Fibroblast of skin of back (primary cell): ENCODE measurements around the gene TBC1D22A.

Experiments
- DNase-seq: peaks from one replicate; pipeline ENCODE4 v3.0.0-alpha.2; 2013

The TBC1D22A gene

GRCh38 chr22:47089374-47089773 is 326.9 kb downstream of the TBC1D22A start:
- no peak for DNase-seq

GRCh38 chr22:47089796-47090460 is 327.5 kb downstream of the TBC1D22A start:
- DNase-seq: no peak

GRCh38 chr22:47090591-47091245 is 328.3 kb downstream of the TBC1D22A start:
- peak; percentile 34 for DNase-seq

- no peak for DNase-seq
Observed at GRCh38 chr22:47091246-47091651, 328.8 kb downstream of the TBC1D22A start.

- no peak for DNase-seq
Observed at GRCh38 chr22:47091921-47092700, 329.7 kb downstream of the TBC1D22A start.

GRCh38 chr22:47092896-47093311 is 330.5 kb downstream of the TBC1D22A start:
- DNase-seq: peak; percentile 70

- no peak for DNase-seq
Observed at GRCh38 chr22:47093720-47094119, 331.3 kb downstream of the TBC1D22A start.

GRCh38 chr22:47094861-47095330 is 332.4 kb downstream of the TBC1D22A start:
- DNase-seq: peak; percentile 26

- DNase-seq: no peak
Observed at GRCh38 chr22:47095395-47096122, 333.1 kb downstream of the TBC1D22A start.

GRCh38 chr22:47098121-47098520 is 335.7 kb downstream of the TBC1D22A start:
- no peak for DNase-seq

- no peak for DNase-seq
Observed at GRCh38 chr22:47098554-47098953, 336.1 kb downstream of the TBC1D22A start.

- DNase-seq: no peak
Observed at GRCh38 chr22:47100019-47100418, 337.6 kb downstream of the TBC1D22A start.

- DNase-seq: peak; percentile 30
Observed at GRCh38 chr22:47100646-47101200, 338.3 kb downstream of the TBC1D22A start.

- no peak for DNase-seq
Observed at GRCh38 chr22:47101321-47101885, 339.0 kb downstream of the TBC1D22A start.

GRCh38 chr22:47102081-47102480 is 339.6 kb downstream of the TBC1D22A start:
- no peak for DNase-seq

GRCh38 chr22:47102648-47103047 is 340.2 kb downstream of the TBC1D22A start:
- no peak for DNase-seq

GRCh38 chr22:47105085-47105484 is 342.6 kb downstream of the TBC1D22A start:
- no peak for DNase-seq

- DNase-seq: no peak
Observed at GRCh38 chr22:47106806-47107205, 344.4 kb downstream of the TBC1D22A start.

- peak; percentile 85 for DNase-seq
Observed at GRCh38 chr22:47107431-47107830, 345.0 kb downstream of the TBC1D22A start.

GRCh38 chr22:47110817-47111443 is 348.5 kb downstream of the TBC1D22A start:
- no peak for DNase-seq
